HG02885 (cell line): ENCODE results near the gene ROS1.

Experiments used
- ATAC-seq: cut with Tn5 transposase; IDR thresholded peaks from one replicate; pipeline ENCODE4 v1.9.1; 2021; ENCODE audit warnings: mild to moderate bottlenecking; ENCODE audit not compliant: unreplicated experiment, poor library complexity

Gene ROS1

GRCh38 chr6:117327149-117328004 is 98.4 kb downstream of the ROS1 start:
- ATAC-seq: no peak

GRCh38 chr6:117326396-117326795 is 99.3 kb downstream of the ROS1 start:
- no peak for ATAC-seq

DNA sequence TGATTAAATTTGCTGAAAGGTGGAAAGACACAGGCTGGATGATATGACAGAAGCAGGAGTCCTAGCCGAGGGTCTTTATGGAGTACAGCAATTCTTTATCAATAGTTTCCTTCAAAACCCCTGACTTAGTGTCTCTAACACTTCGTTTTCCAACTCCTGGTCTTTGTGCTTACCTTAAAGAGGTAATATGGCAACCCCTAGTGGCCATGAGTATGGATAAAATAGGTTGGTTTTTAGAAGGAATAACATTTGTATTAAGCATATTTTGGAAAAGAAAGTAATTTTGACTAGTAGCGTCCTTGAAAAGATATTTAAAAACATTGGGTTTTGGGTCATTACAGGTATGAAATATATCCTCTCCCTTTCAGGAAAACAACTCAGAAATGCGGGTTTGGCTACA is 108.5 kb downstream of the ROS1 start:
- ATAC-seq: peak; percentile 60

DNA sequence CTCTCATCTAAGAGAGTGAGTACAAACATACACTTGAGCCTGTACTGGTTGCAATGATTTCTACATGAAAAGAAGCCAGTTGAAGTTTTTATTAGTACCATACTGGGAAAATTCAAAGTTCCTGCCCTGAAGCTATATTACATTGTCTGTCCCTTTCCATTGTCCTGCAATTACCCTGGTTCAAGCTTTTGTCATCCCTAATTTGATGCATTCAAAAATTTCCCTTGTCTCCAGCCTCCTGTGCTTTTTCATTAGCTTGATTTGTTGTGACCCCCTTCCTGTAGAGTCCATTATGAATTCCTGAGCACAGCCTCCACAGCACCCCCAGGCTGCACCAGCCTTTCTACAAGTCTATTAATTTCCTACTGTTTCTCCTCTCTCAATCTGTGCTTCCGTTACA is 114.0 kb downstream of the ROS1 start:
- ATAC-seq: no peak

DNA sequence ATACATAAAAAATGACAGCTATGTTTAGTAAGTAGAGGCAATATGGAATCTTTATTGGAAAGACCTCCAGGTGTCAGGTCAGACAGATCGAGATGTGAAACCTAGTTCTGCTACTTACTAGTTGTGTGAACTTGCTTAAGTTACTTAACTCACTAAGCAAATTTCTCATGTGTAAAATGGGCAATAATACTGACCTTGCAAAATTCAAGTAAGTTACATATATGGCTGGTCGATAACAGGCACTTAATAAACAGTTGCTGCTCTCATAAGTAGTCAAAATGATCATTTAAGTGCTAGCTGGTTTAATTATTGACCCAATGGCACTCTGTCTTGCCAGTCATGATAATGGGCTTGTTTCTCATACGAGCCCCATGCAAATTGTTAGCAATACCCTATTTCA is 114.4 kb downstream of the ROS1 start:
- no peak for ATAC-seq

DNA sequence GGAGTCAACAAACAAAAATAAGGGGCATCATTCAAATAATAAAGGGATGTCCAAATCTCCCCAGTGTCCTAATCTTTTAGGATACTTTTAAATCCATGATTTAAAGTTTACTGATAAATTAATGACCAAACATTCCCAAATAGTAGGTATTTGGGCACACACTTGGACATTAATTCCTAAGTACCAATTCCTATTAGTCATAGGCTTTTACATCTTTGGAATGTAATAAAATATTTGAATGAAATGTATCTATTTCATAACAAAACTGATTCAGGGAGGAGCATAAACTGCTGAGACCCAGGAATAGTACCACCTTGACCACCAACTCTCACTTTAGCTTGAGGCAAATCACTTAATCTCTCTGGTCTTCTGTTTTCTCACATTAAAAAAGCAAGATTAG is 116.1 kb downstream of the ROS1 start:
- ATAC-seq: no peak

DNA sequence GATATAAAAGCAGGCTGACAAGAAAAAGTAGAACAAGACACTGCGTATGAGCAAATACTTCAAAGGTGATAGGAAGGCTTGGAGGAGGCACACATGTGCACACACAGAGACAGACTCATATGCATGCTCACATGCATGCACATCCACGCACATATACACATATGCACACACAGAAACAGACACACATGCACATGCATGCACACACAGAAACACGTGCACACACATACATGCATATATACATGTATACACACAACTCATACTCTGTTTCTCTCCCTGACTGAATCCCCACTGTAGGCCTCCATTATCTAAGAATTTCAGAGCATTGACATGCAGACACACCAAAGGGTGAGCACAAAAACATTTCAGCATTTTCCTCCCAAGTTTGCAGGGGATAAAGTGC is 116.7 kb downstream of the ROS1 start:
- no peak for ATAC-seq

DNA sequence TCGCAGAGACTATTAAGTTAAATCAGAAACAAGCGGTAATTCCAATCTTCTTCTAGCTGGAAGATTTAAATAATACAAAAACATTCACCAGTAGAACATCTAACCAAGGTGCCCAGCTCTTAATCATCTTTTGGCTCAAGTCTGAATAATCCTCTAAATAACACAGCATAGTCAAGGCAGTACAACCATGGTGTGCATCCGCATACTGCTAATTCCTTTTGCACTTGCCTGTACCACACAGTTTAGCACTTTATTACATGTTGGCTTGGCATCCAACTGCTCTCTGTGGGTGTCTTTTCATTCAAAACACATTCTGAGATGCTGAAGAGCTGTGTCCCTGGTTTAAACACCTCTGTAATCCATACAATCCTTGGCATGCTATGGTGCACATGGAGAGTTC is 118.1 kb downstream of the ROS1 start:
- no peak for ATAC-seq

DNA sequence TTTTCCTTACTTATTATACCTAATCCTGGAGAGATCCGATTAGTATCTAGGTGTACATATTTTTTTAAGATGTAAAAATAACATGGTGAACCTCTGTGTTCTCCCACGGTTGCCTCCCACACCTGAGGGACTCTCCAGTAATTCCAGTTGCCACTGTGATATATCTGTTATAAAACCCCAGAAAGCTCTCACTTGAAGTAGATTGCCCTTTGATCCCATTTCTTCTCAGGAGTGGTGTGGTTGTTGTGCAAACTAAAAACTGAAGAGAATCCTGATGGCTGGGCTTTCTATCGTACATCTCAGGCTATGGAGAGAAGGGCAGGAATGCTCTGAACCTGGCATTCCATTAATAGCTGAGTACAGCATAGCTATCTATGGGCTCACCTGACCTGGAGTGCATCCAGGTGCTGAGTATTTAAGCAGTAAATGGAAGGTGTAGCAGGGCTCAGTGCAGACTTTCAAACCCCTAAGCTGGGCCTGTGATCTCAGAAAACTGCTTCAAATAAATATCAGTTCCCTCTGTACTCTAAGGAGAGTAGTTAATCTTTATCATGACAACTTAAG is 119.4 kb downstream of the ROS1 start:
- ATAC-seq: no peak

- ATAC-seq: no peak
These were observed 121.3 kb downstream of the ROS1 start for GRCh38 chr6:117304446-117304845.

- ATAC-seq: no peak
These were observed 122.4 kb downstream of the ROS1 start for GRCh38 chr6:117303323-117303722.

GRCh38 chr6:117298941-117299340 is 126.8 kb downstream of the ROS1 start:
- ATAC-seq: no peak

DNA sequence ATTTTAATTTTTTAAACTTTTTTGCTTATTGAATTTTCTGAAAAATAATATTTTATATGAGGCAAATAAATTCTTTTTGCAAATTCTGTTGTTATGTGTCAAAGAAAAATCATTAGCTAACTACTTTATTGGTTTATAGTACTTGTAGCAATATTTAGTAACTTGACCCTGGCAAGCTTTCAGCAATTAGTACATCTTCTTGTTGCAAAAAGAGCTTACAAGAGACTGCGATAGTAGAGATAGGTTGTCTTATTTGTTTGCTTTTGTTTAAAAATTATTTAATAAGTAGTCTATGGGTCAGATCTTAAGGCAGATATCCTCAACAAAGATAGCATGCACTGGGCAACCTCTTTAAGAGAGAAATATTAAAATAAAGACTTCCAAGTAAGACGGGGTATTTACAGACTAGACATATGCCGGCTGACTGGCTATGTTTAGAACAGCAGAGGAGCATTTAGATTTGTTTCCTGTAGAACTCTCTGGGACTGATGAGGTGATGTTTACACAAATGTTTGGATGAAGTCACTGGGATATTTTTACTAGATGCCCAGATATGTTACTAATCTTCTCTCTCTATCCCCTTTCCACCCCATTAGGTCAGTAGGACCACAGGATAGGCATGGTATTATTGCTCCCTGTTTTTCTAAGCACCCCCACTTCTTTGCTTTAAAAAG is 135.4 kb downstream of the ROS1 start:
- ATAC-seq: no peak

GRCh38 chr6:117288083-117288715 is 137.5 kb downstream of the ROS1 start:
- ATAC-seq: no peak

- ATAC-seq: no peak
These were observed 144.8 kb downstream of the ROS1 start for GRCh38 chr6:117280922-117281321.

- no peak for ATAC-seq
These were observed 148.9 kb downstream of the ROS1 start for GRCh38 chr6:117276778-117277316.

DNA sequence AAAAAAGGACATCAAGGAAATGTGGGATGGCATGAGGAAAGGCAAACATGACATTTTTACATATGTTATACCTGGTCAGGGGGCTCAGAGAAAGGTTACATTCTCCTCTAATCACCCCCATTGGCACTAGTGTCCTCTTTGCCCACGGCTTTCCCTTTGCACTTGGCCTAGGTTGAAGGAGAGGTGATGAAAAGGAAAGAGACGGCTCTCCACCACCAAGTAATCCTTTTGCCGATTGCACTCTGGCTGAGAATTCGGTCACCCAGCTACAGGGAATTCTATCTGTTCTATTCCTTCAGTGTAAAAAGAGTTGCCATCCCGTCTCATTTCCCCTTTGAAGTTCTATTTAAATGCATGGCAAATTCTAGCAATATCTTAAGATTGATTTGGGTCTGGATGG is 150.0 kb downstream of the ROS1 start:
- ATAC-seq: no peak

- ATAC-seq: no peak
These were observed 150.5 kb downstream of the ROS1 start for GRCh38 chr6:117275205-117275604.

DNA sequence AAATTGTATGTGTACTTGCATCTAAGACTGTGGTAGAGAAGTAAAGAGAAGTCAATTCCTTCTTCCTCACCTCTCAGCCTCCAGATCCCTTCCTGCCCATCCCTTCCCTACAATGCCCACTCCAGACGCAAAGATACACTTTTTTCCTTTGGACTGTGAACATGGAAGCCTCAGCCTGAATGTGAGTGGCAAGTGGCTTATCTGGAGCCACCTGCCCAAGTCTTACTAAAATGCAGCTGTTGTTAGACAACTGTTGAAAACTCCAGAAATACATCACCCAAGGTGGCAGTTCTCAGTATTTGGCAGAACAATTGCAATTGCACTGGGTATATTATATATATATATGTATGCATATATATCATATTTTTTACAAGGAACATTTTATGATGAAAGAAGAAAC is 152.9 kb downstream of the ROS1 start:
- no peak for ATAC-seq

DNA sequence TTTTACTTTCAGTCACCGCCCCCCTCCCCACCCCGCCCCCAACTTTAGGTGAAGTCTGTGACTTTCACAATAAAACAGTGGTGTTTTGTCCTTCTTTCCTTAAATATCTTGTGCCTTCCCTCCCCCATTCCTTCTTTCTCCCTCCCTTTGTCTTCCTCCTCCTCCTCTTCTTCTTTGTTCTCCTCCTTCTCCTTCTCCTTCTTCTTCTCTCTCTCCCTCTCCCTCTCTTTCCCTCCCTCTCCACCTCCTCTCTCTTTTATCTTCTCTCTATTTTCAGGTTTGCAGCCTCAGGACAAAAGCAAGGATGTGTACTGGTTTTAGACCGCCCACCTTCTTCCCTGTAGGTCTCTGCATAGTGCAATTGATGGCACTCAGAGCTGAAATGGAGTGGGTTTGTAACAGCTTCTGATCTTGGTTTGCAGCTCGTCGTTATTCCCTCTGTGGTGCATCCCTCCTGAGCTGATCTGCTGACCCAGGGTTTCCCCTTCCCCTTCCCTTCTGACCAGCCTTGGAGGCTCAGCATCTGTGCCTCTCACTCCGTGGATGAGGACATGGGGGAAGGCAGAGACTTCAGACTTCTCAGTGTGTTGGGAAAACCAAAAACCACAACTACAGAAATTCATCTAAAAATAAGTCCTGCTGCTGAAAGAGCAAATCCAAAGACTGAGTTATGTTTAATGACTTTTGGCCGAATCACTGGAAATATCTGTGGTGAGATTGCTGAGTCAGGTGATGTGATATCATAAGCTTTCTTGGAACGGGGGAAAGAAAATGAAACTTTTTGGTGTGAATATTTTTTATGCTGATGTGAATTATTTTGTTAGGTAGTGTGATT is 153.5 kb downstream of the ROS1 start:
- ATAC-seq: no peak
